ENCODE measurements around the gene ANXA9. TPM values are rescaled to one million over a fixed set of nuclear protein-coding genes. Genes with fewer than 3 reads are reported as not detected.

The ANXA9 gene
- total RNA-seq, 2 experiments from 2014 or later: 0.65 to 1.1 TPM

DNA sequence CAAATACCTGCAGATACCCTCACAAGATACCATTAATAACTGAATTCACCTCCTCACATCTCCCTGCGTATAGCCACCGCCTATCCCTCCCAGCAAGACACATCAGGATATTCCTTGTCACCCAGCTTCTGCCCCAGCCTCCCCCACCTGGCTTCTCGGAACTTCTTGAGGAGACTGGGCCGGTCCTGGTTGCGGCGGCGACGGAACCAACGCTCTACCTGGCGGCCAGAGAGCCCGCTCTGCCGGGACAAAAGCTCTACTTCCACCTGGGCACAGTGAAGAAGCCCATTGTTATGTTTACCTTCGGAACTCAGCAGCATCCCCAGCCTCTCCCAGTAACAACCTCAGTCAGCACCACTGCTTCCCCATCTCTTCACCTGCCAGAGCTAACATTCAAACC, 14.2 kb upstream of the ANXA9 start:
- H3K36me3 ChIP-seq (ENCODE audit: insufficient read depth, low read length): peaks cover 62% of the 10 kb centered on the region
- intact Hi-C loops (cut with micrococcal nuclease; ENCODE audit: unreplicated experiment): no loop called here
- POLR2A ChIA-PET: no interaction called here

DNA sequence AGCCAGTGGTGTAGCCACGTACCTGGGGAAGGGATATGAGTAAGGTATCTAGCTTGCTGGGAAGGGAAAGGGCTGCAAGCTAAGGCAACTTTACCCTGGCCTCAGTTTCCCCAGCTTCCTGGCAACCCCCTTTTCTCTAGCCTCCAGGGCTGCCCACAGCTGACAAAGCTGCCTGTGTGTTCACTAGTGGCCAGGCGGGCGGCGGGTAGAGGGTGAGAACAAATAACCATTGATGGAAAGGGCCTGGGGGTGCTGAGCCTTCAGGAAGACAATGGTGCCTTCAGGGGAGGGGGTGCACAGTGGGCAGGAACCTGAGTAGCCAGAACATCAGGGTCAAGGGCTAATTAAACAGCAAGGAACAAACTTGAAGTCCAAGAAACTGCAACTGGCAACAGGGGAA, 13.6 kb upstream of the ANXA9 start:
- no peak overlapping the region for H3K4me3 ChIP-seq (ENCODE audit: low read depth, low read length, poor library complexity, severe bottlenecking)
- H3K27ac ChIP-seq (ENCODE audit: low read depth, low read length, poor library complexity, severe bottlenecking): no peak overlapping the region
- no peak overlapping the region for H3K4me2 ChIP-seq (ENCODE audit: low read length)
- no TSS peak for BruUV-seq (replicated peaks)
- H3K79me2 ChIP-seq (ENCODE audit: insufficient read depth, low read depth, low read length): peaks cover 34% of the 10 kb centered on the region; the same call in 1 of the 2 replicates
- ChIA-PET POLR2A (no interaction called here), CTCF (ENCODE audit: unreplicated experiment) (no interaction called here)
- H3K36me3 ChIP-seq (ENCODE audit: insufficient read depth, low read length): peaks cover 56% of the 10 kb centered on the region
- no peaks in the 10 kb centered on the region for H3K9me2 ChIP-seq (ENCODE audit: insufficient read depth, low read length)
- no peak for TF ChIP-seq EZH2phosphoT487 (IDR thresholded peaks at IDR 0.05; ENCODE audit: borderline replicate concordance, low read depth, low read length)
- TF ChIP-seq, protein P1, sequence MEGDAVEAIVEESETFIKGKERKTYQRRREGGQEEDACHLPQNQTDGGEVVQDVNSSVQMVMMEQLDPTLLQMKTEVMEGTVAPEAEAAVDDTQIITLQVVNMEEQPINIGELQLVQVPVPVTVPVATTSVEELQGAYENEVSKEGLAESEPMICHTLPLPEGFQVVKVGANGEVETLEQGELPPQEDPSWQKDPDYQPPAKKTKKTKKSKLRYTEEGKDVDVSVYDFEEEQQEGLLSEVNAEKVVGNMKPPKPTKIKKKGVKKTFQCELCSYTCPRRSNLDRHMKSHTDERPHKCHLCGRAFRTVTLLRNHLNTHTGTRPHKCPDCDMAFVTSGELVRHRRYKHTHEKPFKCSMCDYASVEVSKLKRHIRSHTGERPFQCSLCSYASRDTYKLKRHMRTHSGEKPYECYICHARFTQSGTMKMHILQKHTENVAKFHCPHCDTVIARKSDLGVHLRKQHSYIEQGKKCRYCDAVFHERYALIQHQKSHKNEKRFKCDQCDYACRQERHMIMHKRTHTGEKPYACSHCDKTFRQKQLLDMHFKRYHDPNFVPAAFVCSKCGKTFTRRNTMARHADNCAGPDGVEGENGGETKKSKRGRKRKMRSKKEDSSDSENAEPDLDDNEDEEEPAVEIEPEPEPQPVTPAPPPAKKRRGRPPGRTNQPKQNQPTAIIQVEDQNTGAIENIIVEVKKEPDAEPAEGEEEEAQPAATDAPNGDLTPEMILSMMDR (conservative IDR thresholded peaks at IDR 0.05; ENCODE audit: low read length): no peak
- H3K4me1 ChIP-seq (ENCODE audit: insufficient read depth, low read length, poor library complexity, severe bottlenecking): peaks cover 17% of the 10 kb centered on the region
- intact Hi-C loops (cut with micrococcal nuclease; ENCODE audit: unreplicated experiment): no loop called here
- H4K20me1 ChIP-seq (ENCODE audit: insufficient read depth, low read length): no peaks in the 10 kb centered on the region
- no peak overlapping the region for H2AFZ ChIP-seq (ENCODE audit: low read length)
- no peak for DNase-seq (ENCODE audit: low spot score)
- H3K9me3 ChIP-seq (ENCODE audit: low read length): no peaks in the 10 kb centered on the region

More for the DNA sequence above, 14.2 kb upstream of the ANXA9 start:
- Histone ChIP-seq H2AFZ (ENCODE audit: low read length) (no peak overlapping the region), H3K9me3 (ENCODE audit: low read length) (no peaks in the 10 kb centered on the region), H3K4me2 (ENCODE audit: low read length) (no peak overlapping the region), H3K9me2 (ENCODE audit: insufficient read depth, low read length) (no peaks in the 10 kb centered on the region), H3K79me2 (ENCODE audit: insufficient read depth, low read depth, low read length) (peaks cover 29% of the 10 kb centered on the region; the same call in 1 of the 2 replicates), H3K4me3 (ENCODE audit: low read depth, low read length, poor library complexity, severe bottlenecking) (no peak overlapping the region), H3K27ac (ENCODE audit: low read depth, low read length, poor library complexity, severe bottlenecking) (no peak overlapping the region), H3K4me1 (ENCODE audit: insufficient read depth, low read length, poor library complexity, severe bottlenecking) (peaks cover 14% of the 10 kb centered on the region), H4K20me1 (ENCODE audit: insufficient read depth, low read length) (no peaks in the 10 kb centered on the region)
- no TSS peak for BruUV-seq (replicated peaks)
- no peak for TF ChIP-seq EZH2phosphoT487 (IDR thresholded peaks at IDR 0.05; ENCODE audit: borderline replicate concordance, low read depth, low read length)
- TF ChIP-seq, protein P1 (conservative IDR thresholded peaks at IDR 0.05; ENCODE audit: low read length): no peak
- CTCF ChIA-PET (ENCODE audit: unreplicated experiment): no interaction called here
- DNase-seq (ENCODE audit: low spot score): no peak

- intact Hi-C loops (cut with micrococcal nuclease; ENCODE audit: unreplicated experiment): loop anchor here (10.0 kb wide), 1 partner anchor 505 kb away; no protein-coding TSS in a partner anchor
- Histone ChIP-seq H2AFZ (ENCODE audit: low read length) (no peak overlapping the region), H3K4me3 (ENCODE audit: low read depth, low read length, poor library complexity, severe bottlenecking) (no peak overlapping the region), H3K9me2 (ENCODE audit: insufficient read depth, low read length) (no peaks in the 10 kb centered on the region), H3K27ac (ENCODE audit: low read depth, low read length, poor library complexity, severe bottlenecking) (no peak overlapping the region), H3K4me1 (ENCODE audit: insufficient read depth, low read length, poor library complexity, severe bottlenecking) (peaks cover 17% of the 10 kb centered on the region), H3K4me2 (ENCODE audit: low read length) (no peak overlapping the region), H4K20me1 (ENCODE audit: insufficient read depth, low read length) (no peaks in the 10 kb centered on the region), H3K36me3 (ENCODE audit: insufficient read depth, low read length) (peaks cover 45% of the 10 kb centered on the region), H3K79me2 (ENCODE audit: insufficient read depth, low read depth, low read length) (peaks cover 40% of the 10 kb centered on the region; the same call in 1 of the 2 replicates), H3K9me3 (ENCODE audit: low read length) (no peaks in the 10 kb centered on the region)
- no peak for TF ChIP-seq EZH2phosphoT487 (IDR thresholded peaks at IDR 0.05; ENCODE audit: borderline replicate concordance, low read depth, low read length)
- TF ChIP-seq, protein P1 (conservative IDR thresholded peaks at IDR 0.05; ENCODE audit: low read length): no peak
- DNase-seq (ENCODE audit: low spot score): no peak
- ChIA-PET POLR2A (interaction anchor here (0.7 kb wide), 2 partner anchors 19 to 55 kb away, joined by 3 read pairs; no protein-coding TSS in a partner anchor), CTCF (ENCODE audit: unreplicated experiment) (no interaction called here)
- no TSS peak for BruUV-seq (replicated peaks)
These were observed 12.5 kb upstream of the ANXA9 start for GRCh38 chr1:150969626-150970025.

Measured in OCI-LY7 (cell line).